Measurements from ENCODE around the gene HSDL2.

The HSDL2 gene

DNA sequence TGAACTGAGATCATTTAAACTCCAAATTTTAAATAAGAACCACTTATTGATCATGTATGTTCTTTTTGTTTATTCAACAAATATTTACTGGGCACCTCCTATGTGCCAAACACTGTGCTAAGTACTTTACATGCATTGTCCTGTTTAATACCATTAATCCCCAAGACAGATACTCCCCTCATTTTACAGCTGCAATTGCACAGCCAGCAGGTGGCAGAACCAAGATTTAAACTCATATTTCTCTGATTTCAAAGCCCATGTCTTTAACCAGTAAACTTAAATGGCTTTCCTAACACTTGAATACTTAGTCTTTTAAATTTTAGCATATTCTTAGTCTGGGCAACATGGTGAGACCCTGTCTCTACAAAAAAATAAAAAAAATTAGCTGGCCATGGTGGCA, 63.3 kb downstream of the HSDL2 start:
- H3K9ac ChIP-seq (ENCODE audit: insufficient read length) = no peak overlapping the region
- H3K27ac ChIP-seq = no peak overlapping the region
- H3K4me3 ChIP-seq = no peak overlapping the region
- H3K36me3 ChIP-seq (ENCODE audit: insufficient read depth, low read length) = no peaks in the 10 kb centered on the region
- no peak for DNase-seq (ENCODE audit: low read depth, low spot score)
- TF ChIP-seq FOXP2 (optimal IDR thresholded peaks at IDR 0.05; ENCODE audit: control extremely low read depth, extremely low read length, insufficient read depth) (no peak), POLR2AphosphoS5 (IDR thresholded peaks at IDR 0.05; ENCODE audit: borderline replicate concordance, low read depth, low read length) (no peak), EZH2 (IDR thresholded peaks at IDR 0.05) (no peak)
- no peaks in the 10 kb centered on the region for H3K9me3 ChIP-seq (ENCODE audit: low read depth, low read length)

DNA sequence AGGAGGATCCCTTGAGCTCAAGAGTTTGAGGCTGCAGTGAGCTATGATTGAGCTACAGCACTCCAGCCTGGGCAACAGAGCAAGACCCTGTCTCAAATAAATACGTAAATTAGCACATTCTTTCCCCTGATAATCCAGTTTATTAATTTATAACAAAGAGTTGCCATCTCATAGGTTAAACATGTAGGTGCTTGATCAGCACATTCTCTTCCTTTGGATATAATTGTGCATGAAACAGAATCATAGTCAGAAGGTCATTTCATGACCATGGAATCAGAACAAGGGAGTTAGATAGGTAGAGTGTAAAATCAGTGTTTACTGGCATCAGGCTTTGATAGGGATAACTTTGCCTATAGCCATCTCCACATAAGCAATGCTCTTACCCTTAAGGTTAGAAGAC, 63.7 kb downstream of the HSDL2 start:
- Histone ChIP-seq H3K9ac (ENCODE audit: insufficient read length) (no peak overlapping the region), H3K27ac (no peak overlapping the region), H3K9me3 (ENCODE audit: low read depth, low read length) (no peaks in the 10 kb centered on the region), H3K4me3 (no peak overlapping the region), H3K36me3 (ENCODE audit: insufficient read depth, low read length) (no peaks in the 10 kb centered on the region)
- TF ChIP-seq EZH2 (IDR thresholded peaks at IDR 0.05) (no peak), POLR2AphosphoS5 (IDR thresholded peaks at IDR 0.05; ENCODE audit: borderline replicate concordance, low read depth, low read length) (no peak), FOXP2 (optimal IDR thresholded peaks at IDR 0.05; ENCODE audit: control extremely low read depth, extremely low read length, insufficient read depth) (no peak)
- no peak for DNase-seq (ENCODE audit: low read depth, low spot score)

- H3K27ac ChIP-seq = no peak overlapping the region
- no peaks in the 10 kb centered on the region for H3K36me3 ChIP-seq (ENCODE audit: insufficient read depth, low read length)
- no peak overlapping the region for H3K9ac ChIP-seq (ENCODE audit: insufficient read length)
- TF ChIP-seq EZH2 (IDR thresholded peaks at IDR 0.05) = no peak
- H3K9me3 ChIP-seq (ENCODE audit: low read depth, low read length) = no peaks in the 10 kb centered on the region
- no peak overlapping the region for H3K4me3 ChIP-seq
- DNase-seq (ENCODE audit: low read depth, low spot score) = no peak
Measured at GRCh38 chr9:112445196-112445595, 65.3 kb downstream of the HSDL2 start.

DNA sequence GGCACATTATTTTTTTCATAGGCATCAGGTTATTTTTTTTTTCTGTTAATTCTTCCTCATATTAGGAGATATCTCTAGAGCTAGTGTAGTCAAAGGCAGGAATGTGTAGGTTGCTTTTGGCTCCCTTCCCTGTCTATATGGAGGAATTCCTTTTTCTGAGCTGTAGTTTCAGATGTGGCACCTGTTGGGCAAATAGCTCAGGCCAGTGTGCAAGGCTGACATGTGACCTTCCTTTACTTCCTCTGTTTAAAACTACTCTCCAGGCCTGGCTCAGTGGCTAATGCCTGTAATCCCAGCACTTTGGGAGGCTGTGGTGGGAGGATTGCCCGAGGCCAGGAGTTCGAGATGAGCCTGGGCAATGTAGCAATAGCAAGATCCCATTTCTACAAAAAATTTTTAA, 66.2 kb downstream of the HSDL2 start:
- TF ChIP-seq POLR2AphosphoS5 (IDR thresholded peaks at IDR 0.05; ENCODE audit: borderline replicate concordance, low read depth, low read length) (no peak), FOXP2 (optimal IDR thresholded peaks at IDR 0.05; ENCODE audit: control extremely low read depth, extremely low read length, insufficient read depth) (no peak), EZH2 (IDR thresholded peaks at IDR 0.05) (no peak)
- Histone ChIP-seq H3K36me3 (ENCODE audit: insufficient read depth, low read length) (no peaks in the 10 kb centered on the region), H3K9ac (ENCODE audit: insufficient read length) (no peak overlapping the region), H3K4me3 (no peak overlapping the region), H3K27ac (no peak overlapping the region), H3K9me3 (ENCODE audit: low read depth, low read length) (no peaks in the 10 kb centered on the region)
- no peak for DNase-seq (ENCODE audit: low read depth, low spot score)

GRCh38 chr9:112446526-112446925, 66.6 kb downstream of the HSDL2 start:
- no peak overlapping the region for H3K9ac ChIP-seq (ENCODE audit: insufficient read length)
- H3K9me3 ChIP-seq (ENCODE audit: low read depth, low read length) = no peaks in the 10 kb centered on the region
- H3K36me3 ChIP-seq (ENCODE audit: insufficient read depth, low read length) = no peaks in the 10 kb centered on the region
- H3K27ac ChIP-seq = 0 out of 2 replicates have a peak overlapping the region, but pooled peaks have one; percentile 23
- TF ChIP-seq FOXP2 (optimal IDR thresholded peaks at IDR 0.05; ENCODE audit: control extremely low read depth, extremely low read length, insufficient read depth) = no peak
- TF ChIP-seq EZH2 (IDR thresholded peaks at IDR 0.05) = no peak
- no peak for TF ChIP-seq POLR2AphosphoS5 (IDR thresholded peaks at IDR 0.05; ENCODE audit: borderline replicate concordance, low read depth, low read length)
- H3K4me3 ChIP-seq = 0 out of 2 replicates have a peak overlapping the region, but pooled peaks have one; percentile 32
- DNase-seq (ENCODE audit: low read depth, low spot score) = peak; percentile 32

- DNase-seq (ENCODE audit: low read depth, low spot score) = no peak
- Histone ChIP-seq H3K9ac (ENCODE audit: insufficient read length) (peak overlapping the region; percentile 16), H3K4me3 (peak overlapping the region; percentile 10; the same call in 1 of the 2 replicates), H3K27ac (no peak overlapping the region), H3K36me3 (ENCODE audit: insufficient read depth, low read length) (no peaks in the 10 kb centered on the region), H3K9me3 (ENCODE audit: low read depth, low read length) (no peaks in the 10 kb centered on the region)
- no peak for TF ChIP-seq POLR2AphosphoS5 (IDR thresholded peaks at IDR 0.05; ENCODE audit: borderline replicate concordance, low read depth, low read length)
- no peak for TF ChIP-seq EZH2 (IDR thresholded peaks at IDR 0.05)
- no peak for TF ChIP-seq FOXP2 (optimal IDR thresholded peaks at IDR 0.05; ENCODE audit: control extremely low read depth, extremely low read length, insufficient read depth)
Measured at GRCh38 chr9:112447283-112447761, 67.4 kb downstream of the HSDL2 start.

- Histone ChIP-seq H3K27ac (no peak overlapping the region), H3K4me3 (no peak overlapping the region), H3K9me3 (ENCODE audit: low read depth, low read length) (peaks cover 4% of the 10 kb centered on the region; the same call in 1 of the 2 replicates), H3K9ac (ENCODE audit: insufficient read length) (no peak overlapping the region), H3K36me3 (ENCODE audit: insufficient read depth, low read length) (peaks cover 25% of the 10 kb centered on the region)
- TF ChIP-seq POLR2AphosphoS5 (IDR thresholded peaks at IDR 0.05; ENCODE audit: borderline replicate concordance, low read depth, low read length) (no peak), EZH2 (IDR thresholded peaks at IDR 0.05) (no peak), FOXP2 (optimal IDR thresholded peaks at IDR 0.05; ENCODE audit: control extremely low read depth, extremely low read length, insufficient read depth) (no peak)
- no peak for DNase-seq (ENCODE audit: low read depth, low spot score)
Measured at GRCh38 chr9:112462855-112463254, 82.9 kb downstream of the HSDL2 start.

- Histone ChIP-seq H3K27ac (no peak overlapping the region), H3K36me3 (ENCODE audit: insufficient read depth, low read length) (peaks cover 20% of the 10 kb centered on the region), H3K9ac (ENCODE audit: insufficient read length) (no peak overlapping the region), H3K9me3 (ENCODE audit: low read depth, low read length) (peaks cover 4% of the 10 kb centered on the region; the same call in 1 of the 2 replicates), H3K4me3 (no peak overlapping the region)
- no peak for DNase-seq (ENCODE audit: low read depth, low spot score)
- TF ChIP-seq POLR2AphosphoS5 (IDR thresholded peaks at IDR 0.05; ENCODE audit: borderline replicate concordance, low read depth, low read length) = no peak
- TF ChIP-seq EZH2 (IDR thresholded peaks at IDR 0.05) = no peak
- TF ChIP-seq FOXP2 (optimal IDR thresholded peaks at IDR 0.05; ENCODE audit: control extremely low read depth, extremely low read length, insufficient read depth) = no peak
Measured at GRCh38 chr9:112465352-112465751, 85.4 kb downstream of the HSDL2 start.

- no peak overlapping the region for H3K27ac ChIP-seq
- H3K36me3 ChIP-seq (ENCODE audit: insufficient read depth, low read length) = no peaks in the 10 kb centered on the region; the same call in 1 of the 2 replicates
- H3K9ac ChIP-seq (ENCODE audit: insufficient read length) = no peak overlapping the region
- no peaks in the 10 kb centered on the region for H3K9me3 ChIP-seq (ENCODE audit: low read depth, low read length)
- DNase-seq (ENCODE audit: low read depth, low spot score) = no peak
- TF ChIP-seq FOXP2 (optimal IDR thresholded peaks at IDR 0.05; ENCODE audit: control extremely low read depth, extremely low read length, insufficient read depth) (no peak), POLR2AphosphoS5 (IDR thresholded peaks at IDR 0.05; ENCODE audit: borderline replicate concordance, low read depth, low read length) (no peak), EZH2 (IDR thresholded peaks at IDR 0.05) (no peak)
- H3K4me3 ChIP-seq = no peak overlapping the region
Measured at GRCh38 chr9:112472996-112473395, 93.1 kb downstream of the HSDL2 start.

Data from SK-N-MC (cell line).